Fibroblast of lung (primary cell): ENCODE measurements around the gene TLN1.

ENCODE experiments used
- CTCF ChIP-seq, 2 donors: IDR thresholded peaks in 1 of 2; conservative IDR thresholded peaks in 1 of 2; 1 replicate in 1 of 2; 2 replicates in 1 of 2; pipeline ENCODE4 v1.5.1; 2011 to 2012; ENCODE audit warnings: low read length in 2 of 2, control low read depth in 1 of 2, inconsistent platforms in 1 of 2, low read depth in 1 of 2, mild to moderate bottlenecking in 1 of 2
- EZH2 ChIP-seq: IDR thresholded peaks from 2 replicates; pipeline ENCODE4 v1.5.1; 2012; ENCODE audit warnings: low read length, control low read depth, mild to moderate bottlenecking; ENCODE audit errors: missing control alignments

- TF ChIP-seq CTCF (conservative IDR thresholded peaks at IDR 0.05 in 1 of 2, IDR thresholded peaks at IDR 0.05 in 1 of 2; ENCODE audit: low read depth in 1 of 2, low read length in 2 of 2) (no peak), EZH2 (no peak)
These were observed 43.1 kb upstream of the TLN1 start for GRCh38 chr9:35774907-35775635.
